ENCODE data around the gene DELE1.
"Not testable (repeated sequence)": the region's sequence is repeated elsewhere in the genome, so short reads cannot be mapped to it uniquely, and the experiment has no call there.

The DELE1 gene

DNA sequence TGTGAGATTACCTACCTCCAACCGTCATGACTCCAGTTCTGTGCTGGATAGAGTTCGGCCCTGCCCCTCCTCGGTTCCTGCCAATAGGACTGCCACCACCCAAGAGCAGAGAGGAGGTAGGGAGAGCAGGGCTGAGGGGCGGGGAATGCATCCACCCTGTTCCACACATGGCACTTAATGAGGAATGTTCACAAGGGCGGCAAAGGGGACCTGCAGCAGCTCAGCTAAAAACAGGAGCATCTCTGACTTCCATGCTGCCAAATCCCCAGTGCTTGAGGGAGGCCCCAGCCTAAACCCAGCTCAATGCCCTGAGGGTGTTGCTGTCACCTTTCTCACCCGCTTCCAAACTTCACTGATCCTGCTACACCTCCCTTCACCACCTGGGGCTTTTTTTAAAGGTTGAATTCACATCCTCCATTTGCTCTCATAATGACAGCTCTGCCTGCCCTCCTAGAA, 7.8 kb upstream of the DELE1 start:
- DNase-seq (ENCODE audit: low read depth) = no peak
- TF ChIP-seq, protein P1, sequence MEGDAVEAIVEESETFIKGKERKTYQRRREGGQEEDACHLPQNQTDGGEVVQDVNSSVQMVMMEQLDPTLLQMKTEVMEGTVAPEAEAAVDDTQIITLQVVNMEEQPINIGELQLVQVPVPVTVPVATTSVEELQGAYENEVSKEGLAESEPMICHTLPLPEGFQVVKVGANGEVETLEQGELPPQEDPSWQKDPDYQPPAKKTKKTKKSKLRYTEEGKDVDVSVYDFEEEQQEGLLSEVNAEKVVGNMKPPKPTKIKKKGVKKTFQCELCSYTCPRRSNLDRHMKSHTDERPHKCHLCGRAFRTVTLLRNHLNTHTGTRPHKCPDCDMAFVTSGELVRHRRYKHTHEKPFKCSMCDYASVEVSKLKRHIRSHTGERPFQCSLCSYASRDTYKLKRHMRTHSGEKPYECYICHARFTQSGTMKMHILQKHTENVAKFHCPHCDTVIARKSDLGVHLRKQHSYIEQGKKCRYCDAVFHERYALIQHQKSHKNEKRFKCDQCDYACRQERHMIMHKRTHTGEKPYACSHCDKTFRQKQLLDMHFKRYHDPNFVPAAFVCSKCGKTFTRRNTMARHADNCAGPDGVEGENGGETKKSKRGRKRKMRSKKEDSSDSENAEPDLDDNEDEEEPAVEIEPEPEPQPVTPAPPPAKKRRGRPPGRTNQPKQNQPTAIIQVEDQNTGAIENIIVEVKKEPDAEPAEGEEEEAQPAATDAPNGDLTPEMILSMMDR (IDR thresholded peaks at IDR 0.05; ENCODE audit: control insufficient read depth, extremely low read depth, insufficient read depth) = no peak
- H3K4me3 ChIP-seq (ENCODE audit: low read depth, low read length) = no peak overlapping the region

DNA sequence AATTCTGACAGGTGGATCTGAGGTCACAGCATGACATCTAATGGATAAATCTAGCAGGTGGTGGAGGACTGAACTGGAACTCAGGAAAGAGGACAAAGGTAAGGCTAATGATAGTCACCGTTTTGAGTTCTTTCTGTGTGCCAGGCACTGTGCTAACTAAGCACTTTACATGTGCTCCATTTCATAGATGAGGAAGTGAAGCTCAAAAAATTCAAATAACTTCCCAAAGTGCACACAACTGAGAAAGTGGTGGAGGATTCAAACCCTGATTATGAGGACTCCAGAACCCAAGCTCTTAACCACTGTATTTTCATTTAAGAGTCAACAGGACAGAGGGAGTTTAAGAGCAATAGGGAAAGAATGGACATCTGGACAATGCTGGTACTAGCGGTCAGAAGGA, 7.1 kb upstream of the DELE1 start:
- no peak for DNase-seq (ENCODE audit: low read depth)
- H3K4me3 ChIP-seq (ENCODE audit: low read depth, low read length) = no peak overlapping the region
- TF ChIP-seq, protein P1 (IDR thresholded peaks at IDR 0.05; ENCODE audit: control insufficient read depth, extremely low read depth, insufficient read depth) = no peak

DNA sequence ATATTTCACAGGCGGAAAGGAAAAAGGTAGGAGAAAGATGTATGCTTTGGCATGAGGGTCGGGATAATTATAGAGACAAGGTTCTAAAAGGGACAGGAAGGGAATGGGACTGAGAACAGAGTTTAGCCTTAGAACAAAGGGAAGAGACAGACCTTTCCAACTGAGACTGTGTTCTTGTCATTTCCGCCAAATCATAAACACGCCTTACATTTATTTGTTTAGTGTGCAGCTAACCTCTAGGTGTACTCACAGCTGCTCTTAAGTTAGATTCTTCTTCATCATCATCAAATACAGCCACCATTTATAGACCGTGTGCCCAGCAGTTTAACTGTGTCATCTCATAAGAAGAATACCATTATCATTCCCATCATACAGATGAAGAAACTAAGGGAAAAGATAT, 5.9 kb upstream of the DELE1 start:
- TF ChIP-seq, protein P1 (IDR thresholded peaks at IDR 0.05; ENCODE audit: control insufficient read depth, extremely low read depth, insufficient read depth) = no peak
- no peak for DNase-seq (ENCODE audit: low read depth)
- no peak overlapping the region for H3K4me3 ChIP-seq (ENCODE audit: low read depth, low read length)

DNA sequence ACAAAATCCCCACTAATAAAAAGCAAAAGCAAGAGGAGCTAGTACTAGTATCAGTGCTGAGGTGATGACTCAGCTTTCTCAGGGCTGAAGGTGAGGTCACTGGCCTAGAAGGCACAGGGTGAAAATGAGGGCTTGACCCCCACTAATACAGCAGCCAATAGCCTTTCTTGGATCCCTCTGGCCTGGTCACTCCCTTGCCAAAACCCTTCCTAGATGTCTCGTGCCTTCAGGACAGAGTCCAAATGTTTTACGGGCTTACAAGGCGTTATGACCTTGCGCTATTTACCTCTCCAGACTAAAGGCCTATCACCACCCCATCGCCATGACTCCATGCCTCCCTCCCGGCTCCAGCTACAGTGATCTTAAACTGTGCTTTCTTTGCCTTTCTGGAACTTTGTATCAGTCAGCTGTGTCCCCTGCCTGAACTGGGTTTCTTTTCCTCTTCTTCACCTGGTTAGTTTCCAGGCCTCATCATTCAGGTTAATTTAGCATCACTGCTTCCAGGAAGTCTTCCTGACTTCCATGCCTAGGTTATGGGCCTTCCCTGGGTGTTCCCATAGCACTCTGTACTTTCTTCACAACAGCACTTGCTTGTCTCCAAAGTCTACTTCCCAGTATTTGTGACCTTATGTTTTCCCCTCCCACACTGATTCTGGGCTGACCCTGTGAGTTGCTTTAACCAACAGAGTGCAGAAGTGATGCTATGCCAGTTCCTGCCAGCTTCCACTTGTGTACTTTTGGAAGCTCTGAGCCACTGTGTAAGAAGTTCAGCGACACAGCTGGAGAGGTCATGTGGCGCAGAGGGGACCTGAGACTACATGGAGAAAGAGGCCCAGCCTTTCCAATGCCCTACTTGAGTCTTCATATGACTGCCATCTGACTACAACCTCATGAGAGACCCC, 4.2 kb upstream of the DELE1 start:
- TF ChIP-seq, protein P1 (IDR thresholded peaks at IDR 0.05; ENCODE audit: control insufficient read depth, extremely low read depth, insufficient read depth) = no peak
- H3K4me3 ChIP-seq (ENCODE audit: low read depth, low read length) = no peak overlapping the region
- DNase-seq (ENCODE audit: low read depth) = no peak

DNA sequence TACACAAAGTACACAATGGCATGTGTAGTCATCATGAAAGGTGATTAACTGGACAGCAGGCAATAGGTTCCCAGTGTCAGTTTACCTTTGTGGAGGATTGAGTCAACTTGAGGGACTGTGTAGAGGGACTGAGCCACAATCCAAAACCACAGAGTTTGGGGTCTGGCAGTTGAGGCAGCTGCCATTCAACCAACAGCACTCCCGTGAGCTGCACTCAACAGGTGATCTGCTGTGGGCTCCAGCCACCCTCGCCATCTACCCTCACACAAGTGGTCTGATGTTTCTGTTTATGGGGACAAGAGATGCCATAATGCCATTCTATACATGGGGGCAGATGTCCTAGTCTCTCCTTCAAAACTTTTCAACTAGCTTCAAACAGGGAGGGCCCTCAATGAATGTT, 2.9 kb upstream of the DELE1 start:
- no peak overlapping the region for H3K4me3 ChIP-seq (ENCODE audit: low read depth, low read length)
- no peak for DNase-seq (ENCODE audit: low read depth)
- TF ChIP-seq, protein P1 (IDR thresholded peaks at IDR 0.05; ENCODE audit: control insufficient read depth, extremely low read depth, insufficient read depth) = no peak

DNA sequence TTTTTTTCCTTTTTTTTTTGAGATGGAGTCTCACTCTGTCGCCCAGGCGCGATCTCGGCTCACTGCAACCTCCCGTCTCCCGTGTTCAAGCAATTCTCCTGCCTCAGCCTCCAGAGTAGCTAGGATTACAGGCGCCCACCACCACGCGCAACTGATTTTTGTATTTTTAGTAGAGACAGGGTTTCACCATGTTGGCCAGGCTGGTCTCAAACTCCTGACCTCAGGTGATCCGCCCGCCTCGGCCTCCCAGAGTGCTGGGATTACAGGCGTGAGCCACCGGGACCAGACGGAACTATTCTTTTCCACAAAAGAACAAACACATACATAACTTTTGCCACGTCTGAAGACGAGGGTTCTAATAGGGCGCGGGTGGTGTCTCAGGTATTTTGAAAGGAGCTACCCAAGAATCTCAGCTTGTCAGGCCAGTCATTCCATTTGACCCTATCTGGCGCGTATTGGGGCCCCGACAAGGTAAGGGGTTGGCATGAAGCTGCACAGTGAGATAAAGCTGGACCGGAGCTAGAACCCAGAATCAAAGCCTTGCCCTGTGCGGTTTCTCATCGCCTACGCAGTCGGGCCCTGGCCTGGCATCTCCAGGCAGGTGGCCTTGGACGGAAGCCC, 734 bp upstream of the DELE1 start:
- DNase-seq (ENCODE audit: low read depth) = not testable (repeated sequence)
- peak overlapping the region; percentile 71 for H3K4me3 ChIP-seq (ENCODE audit: low read depth, low read length)

DNA sequence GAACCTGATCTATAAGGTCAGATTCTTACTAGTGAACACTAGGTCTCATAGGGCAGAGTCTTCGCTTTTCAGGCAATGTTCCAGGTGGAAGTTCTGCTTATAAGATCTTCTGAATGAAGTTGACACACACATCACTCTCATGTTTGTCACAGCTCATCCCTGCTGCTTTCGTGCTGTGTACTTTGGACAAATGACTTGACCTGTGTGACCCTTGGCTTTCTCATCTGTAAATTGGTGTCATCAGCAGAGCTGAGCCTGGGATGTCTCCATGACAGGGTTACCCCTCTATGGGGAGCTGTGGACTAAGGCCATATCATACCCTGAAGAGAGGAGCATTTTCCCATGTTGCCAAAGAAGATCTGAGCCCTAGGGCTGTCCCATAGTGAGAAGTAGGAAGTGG, 2.8 kb downstream of the DELE1 start:
- no peak for DNase-seq (ENCODE audit: low read depth)
- H3K4me3 ChIP-seq (ENCODE audit: low read depth, low read length) = no peak overlapping the region
- TF ChIP-seq, protein P1 (IDR thresholded peaks at IDR 0.05; ENCODE audit: control insufficient read depth, extremely low read depth, insufficient read depth) = no peak

All from LNCaP clone FGC (cell line).